ENCODE data around the gene KCND3. TPM values are rescaled to one million over a fixed set of nuclear protein-coding genes. Genes with fewer than 3 reads are reported as not detected.

Gene KCND3
- total and polyA plus RNA-seq, 2 experiments from 2014 or later: 0.10 to 0.18 TPM

DNA sequence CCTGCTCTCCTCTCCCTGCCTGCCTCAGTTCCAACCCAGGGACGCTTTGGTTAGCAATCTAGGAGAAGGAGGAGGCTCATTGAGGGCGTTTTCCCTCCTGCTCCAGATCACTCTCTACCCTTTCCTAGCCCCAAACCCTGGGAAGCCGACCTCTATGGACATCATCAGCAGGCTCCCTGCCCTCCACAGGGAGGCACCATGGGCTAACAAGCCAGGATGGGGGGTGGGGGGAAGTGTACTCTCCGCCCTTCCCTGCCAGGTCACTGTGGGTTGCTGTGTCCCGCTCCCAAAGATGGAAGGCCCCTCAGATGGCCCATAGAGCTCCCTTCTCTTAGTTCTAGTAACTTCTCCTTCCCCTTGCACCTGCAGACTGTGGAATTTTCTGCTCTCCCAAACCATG, 35.7 kb downstream of the KCND3 start (continued):
- TF ChIP-seq, protein P1, sequence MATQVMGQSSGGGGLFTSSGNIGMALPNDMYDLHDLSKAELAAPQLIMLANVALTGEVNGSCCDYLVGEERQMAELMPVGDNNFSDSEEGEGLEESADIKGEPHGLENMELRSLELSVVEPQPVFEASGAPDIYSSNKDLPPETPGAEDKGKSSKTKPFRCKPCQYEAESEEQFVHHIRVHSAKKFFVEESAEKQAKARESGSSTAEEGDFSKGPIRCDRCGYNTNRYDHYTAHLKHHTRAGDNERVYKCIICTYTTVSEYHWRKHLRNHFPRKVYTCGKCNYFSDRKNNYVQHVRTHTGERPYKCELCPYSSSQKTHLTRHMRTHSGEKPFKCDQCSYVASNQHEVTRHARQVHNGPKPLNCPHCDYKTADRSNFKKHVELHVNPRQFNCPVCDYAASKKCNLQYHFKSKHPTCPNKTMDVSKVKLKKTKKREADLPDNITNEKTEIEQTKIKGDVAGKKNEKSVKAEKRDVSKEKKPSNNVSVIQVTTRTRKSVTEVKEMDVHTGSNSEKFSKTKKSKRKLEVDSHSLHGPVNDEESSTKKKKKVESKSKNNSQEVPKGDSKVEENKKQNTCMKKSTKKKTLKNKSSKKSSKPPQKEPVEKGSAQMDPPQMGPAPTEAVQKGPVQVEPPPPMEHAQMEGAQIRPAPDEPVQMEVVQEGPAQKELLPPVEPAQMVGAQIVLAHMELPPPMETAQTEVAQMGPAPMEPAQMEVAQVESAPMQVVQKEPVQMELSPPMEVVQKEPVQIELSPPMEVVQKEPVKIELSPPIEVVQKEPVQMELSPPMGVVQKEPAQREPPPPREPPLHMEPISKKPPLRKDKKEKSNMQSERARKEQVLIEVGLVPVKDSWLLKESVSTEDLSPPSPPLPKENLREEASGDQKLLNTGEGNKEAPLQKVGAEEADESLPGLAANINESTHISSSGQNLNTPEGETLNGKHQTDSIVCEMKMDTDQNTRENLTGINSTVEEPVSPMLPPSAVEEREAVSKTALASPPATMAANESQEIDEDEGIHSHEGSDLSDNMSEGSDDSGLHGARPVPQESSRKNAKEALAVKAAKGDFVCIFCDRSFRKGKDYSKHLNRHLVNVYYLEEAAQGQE (IDR thresholded peaks at IDR 0.05; ENCODE audit: unreplicated experiment): no peak
- TF ChIP-seq ZNF114 (CRISPR knock-in tag; IDR thresholded peaks at IDR 0.05) (no peak), ZNF331 (CRISPR knock-in tag; IDR thresholded peaks at IDR 0.05; ENCODE audit: low read depth) (no peak)

- H2AFZ ChIP-seq: no peak overlapping the region
- no peak overlapping the region for H3K27ac ChIP-seq (ENCODE audit: low read depth)
- no peaks in the 10 kb centered on the region; the same call in 1 of the 2 replicates for H3K4me1 ChIP-seq (ENCODE audit: insufficient read depth)
- H3K9me2 ChIP-seq (ENCODE audit: insufficient read depth): 0 out of 2 replicates have a peak, but pooled peaks cover 3% of the 10 kb centered on the region
- H3K36me3 ChIP-seq (ENCODE audit: insufficient read depth): no peaks in the 10 kb centered on the region
- no peak overlapping the region for H3K27ac Mint-ChIP-seq
- H3K36me3 Mint-ChIP-seq (ENCODE audit: low read depth): no peaks in the 10 kb centered on the region
- H3K79me2 ChIP-seq (replicated peaks; ENCODE audit: insufficient read depth): no peaks in the 10 kb centered on the region
- no peak overlapping the region for H3K4me3 ChIP-seq
- H3K4me2 ChIP-seq: no peak overlapping the region
- no peaks in the 10 kb centered on the region for H3K27me3 ChIP-seq (ENCODE audit: insufficient read depth)
- H3K4me3 Mint-ChIP-seq: no peak overlapping the region
- no peaks in the 10 kb centered on the region; the same call in 2 of the 3 replicates for H3K9me3 Mint-ChIP-seq
- DNase-seq (ENCODE audit: low spot score) (no peak), ATAC-seq (no peak)
- H3K4me1 Mint-ChIP-seq: peaks cover 14% of the 10 kb centered on the region
- H4K20me1 ChIP-seq (replicated peaks; ENCODE audit: insufficient read depth): no peaks in the 10 kb centered on the region
- H3K27me3 Mint-ChIP-seq (ENCODE audit: insufficient read depth, low read depth, poor library complexity): peaks cover 8% of the 10 kb centered on the region
- H3F3A ChIP-seq (replicated peaks; ENCODE audit: low read depth): no peaks in the 10 kb centered on the region
- TF ChIP-seq JUNB (IDR thresholded peaks at IDR 0.05; ENCODE audit: unreplicated experiment) (no peak), ZNF462 (CRISPR knock-in tag; IDR thresholded peaks at IDR 0.05) (no peak), ZNF114 (CRISPR knock-in tag; IDR thresholded peaks at IDR 0.05) (no peak), POLR2AphosphoS5 (IDR thresholded peaks at IDR 0.05; ENCODE audit: low read depth) (no peak), EZH2 (IDR thresholded peaks at IDR 0.05; ENCODE audit: low read depth, unreplicated experiment) (no peak), STAT1 (IDR thresholded peaks at IDR 0.05; ENCODE audit: unreplicated experiment) (no peak), ZNF331 (CRISPR knock-in tag; IDR thresholded peaks at IDR 0.05; ENCODE audit: low read depth) (no peak)
- TF ChIP-seq, protein P2, sequence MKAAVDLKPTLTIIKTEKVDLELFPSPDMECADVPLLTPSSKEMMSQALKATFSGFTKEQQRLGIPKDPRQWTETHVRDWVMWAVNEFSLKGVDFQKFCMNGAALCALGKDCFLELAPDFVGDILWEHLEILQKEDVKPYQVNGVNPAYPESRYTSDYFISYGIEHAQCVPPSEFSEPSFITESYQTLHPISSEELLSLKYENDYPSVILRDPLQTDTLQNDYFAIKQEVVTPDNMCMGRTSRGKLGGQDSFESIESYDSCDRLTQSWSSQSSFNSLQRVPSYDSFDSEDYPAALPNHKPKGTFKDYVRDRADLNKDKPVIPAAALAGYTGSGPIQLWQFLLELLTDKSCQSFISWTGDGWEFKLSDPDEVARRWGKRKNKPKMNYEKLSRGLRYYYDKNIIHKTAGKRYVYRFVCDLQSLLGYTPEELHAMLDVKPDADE (IDR thresholded peaks at IDR 0.05): no peak
- TF ChIP-seq, protein P1 (IDR thresholded peaks at IDR 0.05; ENCODE audit: unreplicated experiment): no peak
These were observed 37.3 kb downstream of the KCND3 start for GRCh38 chr1:111952125-111952657.
